ENCODE data around the gene B4GALNT4.
"Not testable (repeated sequence)": the region's sequence is repeated elsewhere in the genome, so short reads cannot be mapped to it uniquely, and the experiment has no call there.

The B4GALNT4 gene

GRCh38 chr11:334264-334994 lies 34.9 kb upstream of the B4GALNT4 start:
- DNase-seq (ENCODE audit: low spot score), result no peak

DNA sequence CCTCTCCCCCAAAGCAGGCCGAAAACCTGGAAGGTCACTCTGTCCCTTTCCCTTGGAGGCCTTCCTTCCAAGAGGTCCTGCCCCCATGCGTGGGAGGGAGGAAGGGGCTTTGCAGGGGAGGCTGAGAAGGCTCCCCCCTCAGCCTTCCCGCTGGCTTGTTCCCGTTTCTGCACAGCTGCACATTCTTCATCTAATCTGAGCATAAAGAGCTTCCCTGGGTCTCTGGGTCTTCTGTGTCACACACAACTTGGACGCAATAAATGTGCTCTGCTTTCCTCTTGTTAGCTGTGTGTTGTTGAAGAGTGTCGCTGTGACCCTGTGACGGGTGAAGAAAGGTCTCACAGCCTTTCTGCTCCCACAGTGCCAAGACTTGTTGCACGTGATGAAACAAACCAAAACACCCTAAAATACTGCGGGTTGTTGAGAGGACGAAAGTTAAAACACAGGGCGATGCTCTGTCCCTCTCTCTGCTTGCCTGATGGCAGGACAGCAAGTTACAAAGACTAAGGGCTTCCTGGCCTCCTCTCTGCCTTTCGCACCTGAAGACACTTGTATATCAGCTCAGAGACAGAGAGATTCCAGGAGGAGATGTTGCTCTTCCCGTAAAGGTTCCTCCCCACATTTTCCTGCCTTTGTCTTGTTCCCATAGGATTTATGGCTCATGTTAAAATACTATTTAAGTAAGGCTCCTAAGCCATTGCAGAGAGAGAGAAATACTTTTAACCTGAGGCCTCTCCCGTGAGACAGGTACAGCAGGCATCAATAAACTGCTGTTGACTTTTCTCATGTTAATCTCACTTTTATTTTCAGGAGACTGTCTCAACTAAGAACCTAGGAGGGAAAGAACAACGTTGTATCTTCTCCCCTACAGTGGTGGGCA lies 33.3 kb upstream of the B4GALNT4 start:
- no peak for DNase-seq (ENCODE audit: low spot score)

DNA sequence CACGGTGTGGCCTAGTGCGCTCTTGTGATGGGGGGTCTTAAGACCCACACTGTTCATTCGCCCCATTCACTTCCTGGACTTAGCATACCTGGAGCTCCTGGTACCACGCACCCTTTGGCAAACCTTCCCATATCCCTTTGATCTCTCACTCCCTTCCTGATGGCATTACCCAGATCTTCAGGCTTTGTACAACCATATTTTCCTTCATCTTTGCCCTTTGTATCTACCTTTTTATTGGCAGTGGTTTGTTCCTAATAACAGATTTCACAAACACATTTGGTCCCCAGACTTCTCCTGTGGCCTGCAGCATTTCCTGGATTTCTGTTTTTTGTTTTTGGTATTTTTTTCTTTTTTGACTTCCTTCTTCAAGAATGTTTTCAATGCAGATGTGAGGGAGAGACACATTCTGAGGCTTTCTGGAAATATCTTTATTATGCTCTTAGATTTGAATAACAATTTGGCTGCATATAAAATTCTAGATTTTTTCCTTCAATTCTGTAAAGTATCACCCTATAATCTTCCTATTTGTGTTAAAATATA lies 32.6 kb upstream of the B4GALNT4 start:
- DNase-seq (ENCODE audit: low spot score), result no peak

- no peak for DNase-seq (ENCODE audit: low spot score)
Measured at GRCh38 chr11:337711-338110, 31.6 kb upstream of the B4GALNT4 start.

- DNase-seq (ENCODE audit: low spot score), result no peak
Measured at GRCh38 chr11:339963-340362, 29.3 kb upstream of the B4GALNT4 start.

- no peak for DNase-seq (ENCODE audit: low spot score)
Measured at GRCh38 chr11:340539-341512, 28.5 kb upstream of the B4GALNT4 start.

DNA sequence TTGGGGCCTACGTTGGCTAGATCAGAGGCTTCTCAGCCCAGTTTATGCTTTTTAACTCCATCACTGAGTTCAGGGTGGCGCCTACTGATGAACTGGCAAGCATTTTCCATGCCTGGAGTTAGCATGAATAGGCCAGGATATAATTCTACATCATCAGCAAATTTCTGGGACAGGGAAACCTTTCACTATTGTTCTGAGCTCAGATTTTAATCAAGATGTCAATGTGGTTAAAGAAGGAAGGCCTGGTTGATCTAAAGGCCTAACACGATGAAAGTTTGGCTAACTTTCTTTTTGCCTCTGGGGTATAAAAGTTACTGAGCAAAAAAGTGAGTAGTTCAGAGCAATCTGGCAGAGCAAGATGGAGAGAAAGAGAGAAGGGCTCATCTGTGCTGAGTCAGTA lies 27.0 kb upstream of the B4GALNT4 start:
- DNase-seq (ENCODE audit: low spot score), result no peak

DNA sequence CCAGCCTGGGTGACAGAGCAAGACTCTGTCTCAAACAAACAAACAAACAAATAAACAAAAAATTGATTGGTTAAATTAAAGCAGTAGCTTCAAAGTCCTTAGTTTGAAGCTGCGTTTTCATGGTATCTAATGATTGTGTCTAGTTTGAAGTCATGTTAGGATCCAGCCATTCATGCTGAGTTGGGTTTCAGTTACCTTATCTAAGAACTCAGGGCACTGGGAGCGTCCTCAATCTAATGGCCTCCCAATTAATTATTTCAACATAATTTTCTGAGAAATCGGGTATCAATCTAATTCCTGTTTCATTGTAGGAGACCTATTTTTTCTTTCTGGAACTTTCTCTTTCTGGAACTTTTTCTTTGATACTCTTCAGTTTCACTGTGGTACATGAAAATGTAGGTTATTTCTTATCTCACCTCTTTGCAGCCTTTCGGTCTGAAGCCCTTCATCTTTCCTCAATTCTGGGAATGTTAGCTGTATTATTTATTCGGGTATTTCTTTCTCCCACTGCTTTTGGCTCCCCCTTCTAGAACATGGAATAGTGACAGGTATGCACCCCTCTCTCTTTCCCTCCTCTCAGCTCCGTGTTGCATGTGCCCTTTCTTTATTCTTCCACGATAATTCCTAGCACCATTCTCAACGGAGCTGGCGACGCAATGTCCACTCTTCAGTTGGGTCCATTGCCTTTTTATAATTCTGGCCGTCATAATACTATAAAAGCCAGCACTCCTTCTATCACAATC lies 24.3 kb upstream of the B4GALNT4 start:
- no peak for DNase-seq (ENCODE audit: low spot score)

GRCh38 chr11:346529-346928 lies 22.8 kb upstream of the B4GALNT4 start:
- no peak for DNase-seq (ENCODE audit: low spot score)

DNA sequence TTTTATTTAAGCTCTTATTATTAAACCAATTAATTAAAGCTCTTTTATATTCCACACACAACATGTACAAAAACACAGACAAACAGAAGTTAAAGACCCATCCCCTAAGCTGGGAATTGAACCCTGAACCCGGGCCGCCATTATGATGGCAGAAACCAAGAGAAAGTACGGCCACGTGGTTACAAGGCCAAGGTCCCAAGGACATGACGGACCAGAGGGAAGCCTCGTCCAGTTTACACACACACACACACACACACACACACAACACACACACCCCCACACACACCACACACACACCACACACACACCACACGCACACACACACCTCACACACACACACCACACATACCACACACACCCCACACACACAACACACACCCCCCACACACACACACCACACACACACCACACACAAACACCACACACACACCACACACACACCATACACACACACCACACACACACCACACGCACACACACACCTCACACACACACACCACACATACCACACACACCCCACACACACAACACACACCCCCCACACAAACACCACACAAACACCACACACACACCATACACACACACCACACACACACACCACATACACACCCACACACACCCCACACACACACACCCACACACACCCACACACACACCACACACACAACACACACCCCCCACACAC lies 19.9 kb upstream of the B4GALNT4 start:
- not testable (repeated sequence) for DNase-seq (ENCODE audit: low spot score)

- not testable (repeated sequence) for DNase-seq (ENCODE audit: low spot score)
Measured at GRCh38 chr11:350033-350722, 19.1 kb upstream of the B4GALNT4 start.

DNA sequence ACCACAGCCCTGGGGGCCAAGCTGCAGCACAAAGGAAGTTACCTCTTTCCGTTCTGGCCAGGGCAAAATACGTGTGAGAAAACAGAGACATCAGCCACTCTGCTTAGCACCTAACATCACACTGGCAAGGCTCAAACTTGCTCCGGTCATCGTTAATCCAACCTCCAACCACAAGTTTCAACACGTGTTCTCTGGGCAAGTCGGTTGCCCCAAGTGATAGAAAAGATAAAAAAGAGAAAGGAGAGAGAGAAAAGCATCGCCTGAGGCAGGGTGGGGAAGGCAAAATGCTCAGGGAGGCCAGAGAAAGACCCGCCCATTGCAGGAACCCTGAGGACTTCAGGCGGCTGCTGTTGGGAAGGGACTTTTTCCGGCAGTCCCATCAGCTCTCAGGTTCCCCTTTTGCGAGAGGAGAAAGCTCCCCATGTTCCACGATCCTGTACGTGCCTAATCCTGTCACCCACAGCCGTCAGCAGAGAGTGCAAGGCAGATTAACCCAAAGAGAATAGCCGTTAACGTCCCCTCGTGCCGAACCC lies 18.5 kb upstream of the B4GALNT4 start:
- no peak for DNase-seq (ENCODE audit: low spot score)

GRCh38 chr11:351411-351810 lies 17.9 kb upstream of the B4GALNT4 start:
- no peak for DNase-seq (ENCODE audit: low spot score)

DNA sequence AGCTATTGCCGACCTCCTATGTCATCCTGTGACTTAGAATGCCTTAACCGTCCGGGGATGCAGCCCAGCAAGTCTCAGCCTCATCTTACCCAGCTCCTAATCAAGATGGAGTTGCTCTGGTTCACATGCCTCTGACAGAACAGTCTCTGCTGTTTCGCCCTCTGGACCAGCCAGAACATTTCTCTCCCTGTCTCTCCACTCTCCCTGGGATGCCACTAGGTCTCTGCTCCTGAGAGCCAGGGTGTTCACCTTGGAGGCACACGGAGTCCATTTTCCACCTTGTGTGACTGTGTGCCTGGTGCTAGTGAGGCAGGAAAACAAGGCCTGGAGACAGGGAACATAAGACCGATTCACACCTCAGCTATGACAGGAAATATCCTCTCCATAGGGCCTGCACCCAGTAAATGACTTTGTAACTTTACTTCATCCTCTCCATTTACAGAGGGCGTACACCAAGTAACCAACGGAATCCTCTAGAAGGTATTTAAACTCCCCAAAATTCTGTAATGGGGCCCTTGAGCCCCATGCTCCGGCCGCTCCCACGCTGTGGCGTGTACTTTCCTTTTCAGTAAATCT lies 16.8 kb upstream of the B4GALNT4 start:
- no peak for DNase-seq (ENCODE audit: low spot score)

- DNase-seq (ENCODE audit: low spot score), result peak; percentile 89
Measured at GRCh38 chr11:353179-353873, 16.0 kb upstream of the B4GALNT4 start.

DNA sequence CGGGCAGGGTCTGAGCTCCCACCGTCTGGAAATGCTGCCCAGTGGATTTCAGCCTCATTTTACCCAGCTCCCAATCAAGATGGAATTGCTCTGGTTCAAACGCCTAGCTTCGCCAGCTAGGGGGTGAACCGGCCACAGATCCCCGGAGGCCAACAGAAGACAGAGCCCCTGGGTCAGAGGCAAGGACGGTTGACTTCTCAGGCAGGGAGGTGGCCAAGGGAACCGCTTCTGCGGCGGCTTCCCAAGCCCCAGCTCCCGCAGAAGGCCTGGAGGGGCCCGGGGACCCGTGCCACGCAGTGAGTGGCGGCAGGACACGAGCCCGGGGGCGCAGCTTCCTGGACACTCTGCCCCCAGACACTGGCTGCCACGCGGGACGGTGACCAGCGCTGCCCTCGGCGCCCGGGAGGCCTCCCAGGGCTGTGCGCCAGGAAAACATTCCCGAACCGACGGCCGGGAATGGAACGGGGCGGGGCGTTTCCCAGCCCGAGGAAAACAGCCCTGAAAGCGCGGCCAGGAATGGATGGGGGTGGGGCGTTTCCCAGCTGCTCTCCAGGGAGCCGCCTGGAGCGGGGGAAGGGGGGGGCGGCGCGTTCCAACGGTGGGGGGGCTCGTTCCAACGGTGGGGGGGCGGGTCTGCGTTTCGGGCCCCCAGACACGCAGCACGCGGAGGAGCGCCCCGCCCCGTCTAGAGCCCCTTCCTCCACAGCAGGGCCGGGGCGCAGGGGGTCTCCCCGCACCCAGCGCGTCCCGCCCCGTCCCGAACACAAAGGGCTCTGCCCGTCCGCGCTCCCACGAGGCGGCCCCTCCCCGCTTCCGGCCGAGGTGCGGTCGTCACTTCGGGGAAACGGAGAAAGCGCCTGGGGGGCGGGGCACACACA lies 13.5 kb upstream of the B4GALNT4 start:
- DNase-seq (ENCODE audit: low spot score), result peak; percentile 96

DNA sequence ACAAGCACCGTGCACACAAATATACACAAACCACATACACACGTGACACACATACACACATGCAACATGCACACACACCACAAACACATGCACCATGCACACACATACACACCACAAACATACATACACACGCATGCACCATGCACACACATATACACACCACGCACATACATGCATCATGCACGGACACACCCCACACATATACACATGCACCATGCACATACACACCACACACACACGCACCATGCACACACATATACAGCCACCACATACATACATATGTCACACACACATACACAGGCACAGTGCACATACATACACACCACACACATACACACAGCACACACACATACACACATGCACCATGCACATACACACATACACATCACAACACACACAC lies 12.7 kb upstream of the B4GALNT4 start:
- DNase-seq (ENCODE audit: low spot score), result no peak

- DNase-seq (ENCODE audit: low spot score), result no peak
Measured at GRCh38 chr11:357582-357981, 11.7 kb upstream of the B4GALNT4 start.

Measured in GM03348 (cell line).